NT2/D1 (cell line): ENCODE measurements around the gene FAM24B.

Source experiments
- DNase-seq: peaks from one replicate; pipeline ENCODE4 v3.0.0-alpha.2; 2011; ENCODE audit warnings: low read depth, low spot score
- H3K27me3 ChIP-seq: 2 replicates; pipeline ENCODE4 v1.6.0; 2011; ENCODE audit warnings: mild to moderate bottlenecking; ENCODE audit not compliant: insufficient read length, insufficient read depth
- H3K36me3 ChIP-seq: 2 replicates; pipeline ENCODE4 v1.6.1; 2011; ENCODE audit warnings: mild to moderate bottlenecking, low read length, mixed read lengths; ENCODE audit not compliant: insufficient read depth, insufficient read length
- H3K4me1 ChIP-seq: 2 replicates; pipeline ENCODE4 v1.5.1; 2011; ENCODE audit not compliant: insufficient read depth, insufficient read length
- H3K4me3 ChIP-seq: 2 replicates; pipeline ENCODE4 v1.5.1; 2011; ENCODE audit warnings: low read depth; ENCODE audit not compliant: insufficient read length
- H3K9ac ChIP-seq: 2 replicates; pipeline ENCODE4 v1.6.0; 2011; ENCODE audit warnings: low read depth; ENCODE audit not compliant: insufficient read length
- H3K9me3 ChIP-seq: 2 replicates; pipeline ENCODE4 v1.5.1; 2011; ENCODE audit warnings: mild to moderate bottlenecking, low read length; ENCODE audit not compliant: insufficient read depth
- SUZ12 ChIP-seq: IDR thresholded peaks from 2 replicates; pipeline ENCODE4 v1.6.1; 2011; ENCODE audit not compliant: insufficient read length, insufficient read depth; ENCODE audit errors: extremely low read depth
- YY1 ChIP-seq: IDR thresholded peaks from 2 replicates; pipeline ENCODE4 v1.6.1; 2011; ENCODE audit not compliant: insufficient read length, insufficient read depth
- ZNF274 ChIP-seq: IDR thresholded peaks from 2 replicates; pipeline ENCODE4 v1.6.1; 2011; ENCODE audit warnings: mild to moderate bottlenecking, low read depth, low read length

The FAM24B gene

GRCh38 chr10:122814493-122814892 lies 64.9 kb downstream of the FAM24B start:
- H3K9ac ChIP-seq, result no peak overlapping the region
- no peaks in the 10 kb centered on the region for H3K27me3 ChIP-seq
- no peaks in the 10 kb centered on the region for H3K4me1 ChIP-seq
- H3K36me3 ChIP-seq, result no peaks in the 10 kb centered on the region
- TF ChIP-seq ZNF274, result no peak
- TF ChIP-seq SUZ12, result no peak
- TF ChIP-seq YY1, result no peak
- H3K9me3 ChIP-seq, result no peaks in the 10 kb centered on the region
- no peak for DNase-seq
- no peak overlapping the region for H3K4me3 ChIP-seq

GRCh38 chr10:122812751-122813150 lies 66.6 kb downstream of the FAM24B start:
- DNase-seq, result no peak
- Histone ChIP-seq H3K4me1 (no peaks in the 10 kb centered on the region), H3K9me3 (no peaks in the 10 kb centered on the region), H3K9ac (no peak overlapping the region), H3K36me3 (no peaks in the 10 kb centered on the region), H3K27me3 (no peaks in the 10 kb centered on the region), H3K4me3 (no peak overlapping the region)
- TF ChIP-seq YY1, result no peak
- TF ChIP-seq SUZ12, result no peak
- no peak for TF ChIP-seq ZNF274

- DNase-seq, result no peak
- H3K4me1 ChIP-seq, result no peaks in the 10 kb centered on the region
- no peak overlapping the region for H3K4me3 ChIP-seq
- no peaks in the 10 kb centered on the region for H3K27me3 ChIP-seq
- no peak for TF ChIP-seq YY1
- TF ChIP-seq ZNF274, result no peak
- no peak for TF ChIP-seq SUZ12
- H3K9ac ChIP-seq, result no peak overlapping the region
- H3K36me3 ChIP-seq, result no peaks in the 10 kb centered on the region
- H3K9me3 ChIP-seq, result no peaks in the 10 kb centered on the region
Measured at GRCh38 chr10:122802282-122802681, 77.1 kb downstream of the FAM24B start.
